Vagina (tissue), 2 donors: Measurements from ENCODE around the gene CHRNG.

Experiments
- POLR2A ChIP-seq, 2 donors: fragments of 450-650 bp; IDR thresholded peaks; one replicate each; pipeline ENCODE4 v1.6.1; 2017; ENCODE audit warnings: antibody characterized with exemption in 2 of 2, mild to moderate bottlenecking in 2 of 2, moderate library complexity in 2 of 2
- POLR2AphosphoS5 ChIP-seq, 2 donors: sonication (generic); formaldehyde crosslinking; IDR thresholded peaks; one replicate each; pipeline ENCODE4 v1.9.0; 2017; ENCODE audit warnings: antibody characterized with exemption in 2 of 2, mild to moderate bottlenecking in 2 of 2, low read depth in 1 of 2; ENCODE audit not compliant: insufficient read depth in 1 of 2
- TF ChIP-seq, protein P1 (sequence below), 3 experiments: fragments of 450-650 bp in 2 of 3; fragments of 200-600 bp in 1 of 3; sonication (generic) in 1 of 3; IDR thresholded peaks; one replicate each; pipeline ENCODE4 v1.5.1; 2017 to 2019; ENCODE audit warnings: antibody characterized with exemption in 3 of 3, mild to moderate bottlenecking in 2 of 3, moderate library complexity in 2 of 3

DNA sequence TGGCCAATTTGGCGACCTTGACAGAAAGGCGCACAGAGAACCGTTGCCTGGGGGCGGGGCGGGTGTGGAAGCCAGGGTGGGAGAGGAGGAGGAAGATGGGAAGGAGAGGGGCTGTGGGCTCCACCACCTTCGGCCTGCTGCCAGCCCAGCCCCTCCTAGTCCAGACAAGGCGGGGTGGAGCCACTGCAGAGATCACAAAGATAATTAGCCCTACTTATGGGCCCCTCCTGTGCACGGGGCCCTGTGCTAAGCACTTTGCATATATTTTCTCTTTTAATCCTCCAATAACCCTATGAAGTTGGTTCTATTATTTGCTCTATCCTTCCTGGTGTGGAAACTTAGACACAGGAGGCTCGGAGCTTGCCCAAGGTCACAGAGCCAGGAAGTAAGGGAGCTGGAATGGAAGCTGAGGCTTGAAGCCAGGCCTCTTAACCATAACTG is 38.1 kb upstream of the CHRNG start:
- TF ChIP-seq, protein P1, sequence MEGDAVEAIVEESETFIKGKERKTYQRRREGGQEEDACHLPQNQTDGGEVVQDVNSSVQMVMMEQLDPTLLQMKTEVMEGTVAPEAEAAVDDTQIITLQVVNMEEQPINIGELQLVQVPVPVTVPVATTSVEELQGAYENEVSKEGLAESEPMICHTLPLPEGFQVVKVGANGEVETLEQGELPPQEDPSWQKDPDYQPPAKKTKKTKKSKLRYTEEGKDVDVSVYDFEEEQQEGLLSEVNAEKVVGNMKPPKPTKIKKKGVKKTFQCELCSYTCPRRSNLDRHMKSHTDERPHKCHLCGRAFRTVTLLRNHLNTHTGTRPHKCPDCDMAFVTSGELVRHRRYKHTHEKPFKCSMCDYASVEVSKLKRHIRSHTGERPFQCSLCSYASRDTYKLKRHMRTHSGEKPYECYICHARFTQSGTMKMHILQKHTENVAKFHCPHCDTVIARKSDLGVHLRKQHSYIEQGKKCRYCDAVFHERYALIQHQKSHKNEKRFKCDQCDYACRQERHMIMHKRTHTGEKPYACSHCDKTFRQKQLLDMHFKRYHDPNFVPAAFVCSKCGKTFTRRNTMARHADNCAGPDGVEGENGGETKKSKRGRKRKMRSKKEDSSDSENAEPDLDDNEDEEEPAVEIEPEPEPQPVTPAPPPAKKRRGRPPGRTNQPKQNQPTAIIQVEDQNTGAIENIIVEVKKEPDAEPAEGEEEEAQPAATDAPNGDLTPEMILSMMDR (IDR thresholded peaks at IDR 0.05): no peak
- no peak for TF ChIP-seq POLR2AphosphoS5 (IDR thresholded peaks at IDR 0.05; ENCODE audit: insufficient read depth in 1 of 2, low read depth in 1 of 2)
- TF ChIP-seq POLR2A (IDR thresholded peaks at IDR 0.05): no peak
